HepG2 (cell line): Measurements from ENCODE around the gene ENTPD7. TPM values are rescaled to one million over a fixed set of nuclear protein-coding genes. Genes with fewer than 3 reads are reported as not detected.

Experiments
- ATF1 ChIP-seq: IDR thresholded peaks from 2 replicates; pipeline ENCODE4 v1.6.1; 2016; ENCODE audit warnings: mild to moderate bottlenecking, control low read depth
- EZH2 ChIP-seq: conservative IDR thresholded peaks from 2 replicates; pipeline ENCODE4 v1.6.1; 2012; ENCODE audit warnings: mild to moderate bottlenecking, low read depth, low read length, moderate library complexity
- GPN1 ChIP-seq: sonication (generic); formaldehyde crosslinking; IDR thresholded peaks from 2 replicates; pipeline ENCODE4 v1.5.1; 2020; ENCODE audit warnings: missing genetic modification reagents, borderline replicate concordance
- ISL2 ChIP-seq: sonication (generic); formaldehyde crosslinking; IDR thresholded peaks from 2 replicates; pipeline ENCODE4 v1.5.0; 2020; ENCODE audit warnings: missing genetic modification reagents
- KMT2B ChIP-seq: IDR thresholded peaks from 2 replicates; pipeline ENCODE4 v1.6.1; 2016; ENCODE audit warnings: missing genetic modification reagents, missing compliant biosample characterization
- MXD3 ChIP-seq: IDR thresholded peaks from 2 replicates; pipeline ENCODE4 v1.6.1; 2016; ENCODE audit warnings: mild to moderate bottlenecking, missing biosample characterization, missing genetic modification reagents
- NCOR1 ChIP-seq: fragments of 200-600 bp; sonication (generic); IDR thresholded peaks from 2 replicates; pipeline ENCODE4 v1.7.0; 2017; ENCODE audit warnings: antibody characterized with exemption, low read length, borderline replicate concordance
- ONECUT2 ChIP-seq: sonication (generic); formaldehyde crosslinking; IDR thresholded peaks from 2 replicates; pipeline ENCODE4 v1.4.0; 2020; ENCODE audit warnings: missing genetic modification reagents
- POGZ ChIP-seq: sonication (generic); formaldehyde crosslinking; IDR thresholded peaks from 2 replicates; pipeline ENCODE4 v1.4.0; 2020; ENCODE audit warnings: mild to moderate bottlenecking, missing genetic modification reagents
- REXO4 ChIP-seq: sonication (generic); formaldehyde crosslinking; IDR thresholded peaks from 2 replicates; pipeline ENCODE4 v1.8.0; 2022; ENCODE audit warnings: missing genetic modification reagents, mild to moderate bottlenecking, borderline replicate concordance
- SOX13 ChIP-seq, 3 experiments: fragments of 450-650 bp in 1 of 3; sonication (generic) in 1 of 3; formaldehyde crosslinking in 1 of 3; IDR thresholded peaks in 2 of 3; conservative IDR thresholded peaks in 1 of 3; 2 replicates each; pipeline versions ENCODE4 v1.5.0 to v1.6.1; 2016 to 2020; ENCODE audit warnings: antibody characterized with exemption in 1 of 3, mild to moderate bottlenecking in 1 of 3, missing compliant biosample characterization in 1 of 3, missing genetic modification reagents in 1 of 3, moderate library complexity in 1 of 3
- TCF7 ChIP-seq: sonication (generic); IDR thresholded peaks from 2 replicates; pipeline ENCODE4 v1.6.1; 2016; ENCODE audit warnings: antibody characterized with exemption, low read depth
- TEAD3 ChIP-seq: optimal IDR thresholded peaks from 2 replicates; pipeline ENCODE3; 2016; ENCODE audit warnings: borderline replicate concordance
- YEATS4 ChIP-seq: sonication (generic); formaldehyde crosslinking; IDR thresholded peaks from 2 replicates; pipeline ENCODE4 v1.4.0; 2020; ENCODE audit warnings: missing genetic modification reagents, borderline replicate concordance
- ZBTB34 ChIP-seq: sonication (generic); formaldehyde crosslinking; IDR thresholded peaks from 2 replicates; pipeline ENCODE4 v1.8.0; 2022; ENCODE audit warnings: mild to moderate bottlenecking, missing genetic modification reagents
- ZFY ChIP-seq: sonication (generic); formaldehyde crosslinking; IDR thresholded peaks from 2 replicates; pipeline ENCODE4 v1.4.0; 2020; ENCODE audit warnings: missing genetic modification reagents
- ZMYM4 ChIP-seq: sonication (generic); formaldehyde crosslinking; IDR thresholded peaks from 2 replicates; pipeline ENCODE4 v1.8.1; 2023; ENCODE audit warnings: mild to moderate bottlenecking, missing genetic modification reagents
- ZNF614 ChIP-seq: IDR thresholded peaks from 2 replicates; pipeline ENCODE4 v1.6.1; 2018; ENCODE audit warnings: missing biosample characterization, missing genetic modification reagents, inconsistent platforms, borderline replicate concordance
- ZNF629 ChIP-seq: sonication (generic); formaldehyde crosslinking; conservative IDR thresholded peaks from 2 replicates; pipeline ENCODE4 v1.5.0; 2020; ENCODE audit warnings: missing genetic modification reagents
- ZNF709 ChIP-seq: sonication (generic); formaldehyde crosslinking; IDR thresholded peaks from 2 replicates; pipeline ENCODE4 v1.5.0; 2020; ENCODE audit warnings: mild to moderate bottlenecking, missing genetic modification reagents
- ZNF746 ChIP-seq: sonication (generic); formaldehyde crosslinking; IDR thresholded peaks from 2 replicates; pipeline ENCODE4 v1.8.0; 2022; ENCODE audit warnings: mild to moderate bottlenecking, missing genetic modification reagents
- polyA plus RNA-seq, 8 experiments: library from polyadenylated mRNA; depleted of rRNA in 3 of 8; stranded (reverse) in 7 of 8; unstranded in 1 of 8; fragments of >200 nt; fragmentation: Illumina TruSeq in 4 of 8; extraction: Trizol in 4 of 8; gene quantifications; 2 replicates each; pipeline versions ENCODE4 v1.2.1 to v1.2.3, GENCODE V29; 2011 to 2016; ENCODE audit warnings: low read depth in 4 of 8, missing spikeins in 1 of 8, mixed read lengths in 1 of 8; ENCODE audit not compliant: insufficient read depth in 1 of 8
- total RNA-seq, 5 experiments: library from RNA; depleted of rRNA; stranded (reverse); fragments of >200 nt; fragmentation: Illumina TruSeq; extraction: Trizol; gene quantifications; 2 replicates each; pipeline ENCODE4 v1.2.3, GENCODE V29; 2016; ENCODE audit warnings: low read depth in 1 of 5
- TF ChIP-seq, protein P1 (sequence below): sonication (generic); formaldehyde crosslinking; IDR thresholded peaks from 2 replicates; pipeline ENCODE4 v1.4.0; 2020; ENCODE audit warnings: mild to moderate bottlenecking, missing genetic modification reagents
- TF ChIP-seq, protein P2 (sequence below): IDR thresholded peaks from 2 replicates; pipeline ENCODE4 v1.6.1; 2016; ENCODE audit warnings: low read depth
- TF ChIP-seq, protein P3 (sequence below): IDR thresholded peaks from 2 replicates; pipeline ENCODE4 v1.6.1; 2016; ENCODE audit warnings: mild to moderate bottlenecking

ENTPD7 gene
- total and polyA plus RNA-seq, 2 of the 13 experiments (the other 11 are each of a cell fraction or from before 2014, with no cell fraction given): 7.6 to 36.5 TPM

DNA sequence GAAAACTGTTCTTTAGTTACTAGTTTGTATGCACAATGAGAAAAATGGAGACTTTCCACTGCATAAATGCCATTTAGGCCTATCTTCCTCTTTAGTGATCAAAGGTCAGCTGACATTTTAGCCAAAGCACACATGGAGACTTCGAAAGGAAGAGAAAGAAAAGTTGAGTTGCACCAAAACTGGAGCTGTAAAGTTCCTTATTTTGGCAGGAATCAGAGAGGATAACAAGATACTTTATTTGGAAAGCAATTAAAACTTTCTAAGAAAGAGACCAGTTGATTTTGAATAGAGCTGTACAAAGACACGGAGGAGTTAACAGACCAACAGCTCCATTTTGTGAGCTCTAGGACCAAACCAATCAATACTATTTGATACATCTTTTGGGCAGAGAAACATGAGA lies 14.2 kb downstream of the ENTPD7 start (continued):
- TF ChIP-seq, protein P1, sequence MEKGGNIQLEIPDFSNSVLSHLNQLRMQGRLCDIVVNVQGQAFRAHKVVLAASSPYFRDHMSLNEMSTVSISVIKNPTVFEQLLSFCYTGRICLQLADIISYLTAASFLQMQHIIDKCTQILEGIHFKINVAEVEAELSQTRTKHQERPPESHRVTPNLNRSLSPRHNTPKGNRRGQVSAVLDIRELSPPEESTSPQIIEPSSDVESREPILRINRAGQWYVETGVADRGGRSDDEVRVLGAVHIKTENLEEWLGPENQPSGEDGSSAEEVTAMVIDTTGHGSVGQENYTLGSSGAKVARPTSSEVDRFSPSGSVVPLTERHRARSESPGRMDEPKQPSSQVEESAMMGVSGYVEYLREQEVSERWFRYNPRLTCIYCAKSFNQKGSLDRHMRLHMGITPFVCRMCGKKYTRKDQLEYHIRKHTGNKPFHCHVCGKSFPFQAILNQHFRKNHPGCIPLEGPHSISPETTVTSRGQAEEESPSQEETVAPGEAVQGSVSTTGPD (CRISPR knock-in tag): peak; percentile 21; the same call in 1 of the 2 replicates
- TF ChIP-seq REXO4 (CRISPR knock-in tag) (no peak), ZNF709 (CRISPR knock-in tag) (no peak), POGZ (CRISPR knock-in tag) (peak; percentile 68), EZH2 (no peak), KMT2B (CRISPR knock-in tag) (no peak), ISL2 (CRISPR knock-in tag) (0 out of 2 replicates have a peak, but pooled peaks have one; percentile 13), ZNF614 (CRISPR knock-in tag) (0 out of 2 replicates have a peak, but pooled peaks have one; percentile 16), ZNF746 (CRISPR knock-in tag) (no peak), TEAD3 (CRISPR knock-in tag) (no peak), ZMYM4 (CRISPR knock-in tag) (peak; percentile 54), TCF7 (peak; percentile 35; the same call in 1 of the 2 replicates), ATF1 (CRISPR knock-in tag) (0 out of 2 replicates have a peak, but pooled peaks have one; percentile 11), NCOR1 (peak; percentile 30; the same call in 1 of the 2 replicates), ZFY (peak; percentile 45), GPN1 (CRISPR knock-in tag) (no peak), ONECUT2 (CRISPR knock-in tag) (peak; percentile 52; the same call in 1 of the 2 replicates), ZBTB34 (CRISPR knock-in tag) (no peak; the same call in 1 of the 2 replicates), MXD3 (no peak), YEATS4 (CRISPR knock-in tag) (peak; percentile 47; the same call in 1 of the 2 replicates), SOX13 (IDR thresholded peaks at IDR 0.05) (no peak), SOX13 (CRISPR knock-in tag; conservative IDR thresholded peaks at IDR 0.05 in 1 of 2, IDR thresholded peaks at IDR 0.05 in 1 of 2) (peak in 1 of 2 experiments; percentile 41; a peak in 1 of 4 replicates), ZNF629 (CRISPR knock-in tag) (no peak)
- TF ChIP-seq, protein P2, sequence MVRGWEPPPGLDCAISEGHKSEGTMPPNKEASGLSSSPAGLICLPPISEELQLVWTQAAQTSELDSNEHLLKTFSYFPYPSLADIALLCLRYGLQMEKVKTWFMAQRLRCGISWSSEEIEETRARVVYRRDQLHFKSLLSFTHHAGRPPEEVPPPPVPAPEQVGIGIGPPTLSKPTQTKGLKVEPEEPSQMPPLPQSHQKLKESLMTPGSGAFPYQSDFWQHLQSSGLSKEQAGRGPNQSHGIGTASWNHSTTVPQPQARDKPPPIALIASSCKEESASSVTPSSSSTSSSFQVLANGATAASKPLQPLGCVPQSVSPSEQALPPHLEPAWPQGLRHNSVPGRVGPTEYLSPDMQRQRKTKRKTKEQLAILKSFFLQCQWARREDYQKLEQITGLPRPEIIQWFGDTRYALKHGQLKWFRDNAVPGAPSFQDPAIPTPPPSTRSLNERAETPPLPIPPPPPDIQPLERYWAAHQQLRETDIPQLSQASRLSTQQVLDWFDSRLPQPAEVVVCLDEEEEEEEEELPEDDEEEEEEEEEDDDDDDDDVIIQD (CRISPR knock-in tag): peak; percentile 82
- TF ChIP-seq, protein P3, sequence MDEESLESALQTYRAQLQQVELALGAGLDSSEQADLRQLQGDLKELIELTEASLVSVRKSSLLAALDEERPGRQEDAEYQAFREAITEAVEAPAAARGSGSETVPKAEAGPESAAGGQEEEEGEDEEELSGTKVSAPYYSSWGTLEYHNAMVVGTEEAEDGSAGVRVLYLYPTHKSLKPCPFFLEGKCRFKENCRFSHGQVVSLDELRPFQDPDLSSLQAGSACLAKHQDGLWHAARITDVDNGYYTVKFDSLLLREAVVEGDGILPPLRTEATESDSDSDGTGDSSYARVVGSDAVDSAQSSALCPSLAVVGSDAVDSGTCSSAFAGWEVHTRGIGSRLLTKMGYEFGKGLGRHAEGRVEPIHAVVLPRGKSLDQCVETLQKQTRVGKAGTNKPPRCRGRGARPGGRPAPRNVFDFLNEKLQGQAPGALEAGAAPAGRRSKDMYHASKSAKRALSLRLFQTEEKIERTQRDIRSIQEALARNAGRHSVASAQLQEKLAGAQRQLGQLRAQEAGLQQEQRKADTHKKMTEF: 0 out of 2 replicates have a peak, but pooled peaks have one; percentile 21
